Adipocyte (in vitro differentiated cells): Measurements from ENCODE around the gene ERGIC3.
A peak's percentile ranks its signal among the peaks of the same experiment; 100 is the strongest.

Experiments
- DNase-seq: peaks from one replicate; pipeline ENCODE4 v3.0.0-alpha.2; 2015; ENCODE audit warnings: low read depth
- H3K27me3 ChIP-seq: replicated peaks from 2 replicates; pipeline ENCODE4 v1.7.0; 2013; ENCODE audit warnings: mild to moderate bottlenecking, low read length, moderate library complexity; ENCODE audit not compliant: control insufficient read depth, insufficient read depth
- H3K36me3 ChIP-seq: 2 replicates; pipeline ENCODE4 v1.7.0; 2013; ENCODE audit warnings: low read length, mild to moderate bottlenecking, moderate library complexity; ENCODE audit not compliant: control insufficient read depth, insufficient read depth, severe bottlenecking
- H3K4me1 ChIP-seq: 2 replicates; pipeline ENCODE4 v1.7.0; 2013; ENCODE audit warnings: mild to moderate bottlenecking, low read length, moderate library complexity; ENCODE audit not compliant: control insufficient read depth, insufficient read depth
- H3K4me3 ChIP-seq: 2 replicates; pipeline ENCODE4 v1.7.0; 2013; ENCODE audit warnings: mild to moderate bottlenecking, low read length, moderate library complexity
- H3K9ac ChIP-seq: 2 replicates; pipeline ENCODE4 v1.7.0; 2013; ENCODE audit warnings: mild to moderate bottlenecking, low read length, moderate library complexity
- H3K9me3 ChIP-seq: 2 replicates; pipeline ENCODE4 v1.7.0; 2013; ENCODE audit warnings: mild to moderate bottlenecking, low read length, moderate library complexity; ENCODE audit not compliant: control insufficient read depth

The ERGIC3 gene

DNA sequence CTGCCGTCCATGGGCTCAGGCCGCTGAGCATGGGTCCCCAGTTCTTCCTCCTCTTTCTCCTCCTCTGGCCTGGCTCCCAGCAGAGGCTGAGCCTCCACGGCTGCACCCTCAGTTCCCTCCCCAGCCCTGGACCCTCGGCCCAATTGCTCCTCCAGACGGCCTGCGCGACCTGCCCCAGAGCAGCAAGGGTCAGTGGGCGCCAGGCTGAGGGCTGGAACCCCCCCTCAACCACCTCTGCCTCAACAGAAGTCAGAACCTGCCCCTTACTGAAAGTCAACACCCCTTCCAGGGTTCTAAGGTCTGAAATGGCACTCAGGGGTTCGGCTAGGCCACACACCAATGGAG lies 57.9 kb downstream of the ERGIC3 start:
- H3K4me1 ChIP-seq, result peaks cover 11% of the 10 kb centered on the region
- no peaks in the 10 kb centered on the region for H3K9me3 ChIP-seq
- no peak overlapping the region for H3K4me3 ChIP-seq
- no peak overlapping the region for H3K9ac ChIP-seq
- no peaks in the 10 kb centered on the region for H3K36me3 ChIP-seq
- H3K27me3 ChIP-seq, result peaks cover 48% of the 10 kb centered on the region
- no peak for DNase-seq

DNA sequence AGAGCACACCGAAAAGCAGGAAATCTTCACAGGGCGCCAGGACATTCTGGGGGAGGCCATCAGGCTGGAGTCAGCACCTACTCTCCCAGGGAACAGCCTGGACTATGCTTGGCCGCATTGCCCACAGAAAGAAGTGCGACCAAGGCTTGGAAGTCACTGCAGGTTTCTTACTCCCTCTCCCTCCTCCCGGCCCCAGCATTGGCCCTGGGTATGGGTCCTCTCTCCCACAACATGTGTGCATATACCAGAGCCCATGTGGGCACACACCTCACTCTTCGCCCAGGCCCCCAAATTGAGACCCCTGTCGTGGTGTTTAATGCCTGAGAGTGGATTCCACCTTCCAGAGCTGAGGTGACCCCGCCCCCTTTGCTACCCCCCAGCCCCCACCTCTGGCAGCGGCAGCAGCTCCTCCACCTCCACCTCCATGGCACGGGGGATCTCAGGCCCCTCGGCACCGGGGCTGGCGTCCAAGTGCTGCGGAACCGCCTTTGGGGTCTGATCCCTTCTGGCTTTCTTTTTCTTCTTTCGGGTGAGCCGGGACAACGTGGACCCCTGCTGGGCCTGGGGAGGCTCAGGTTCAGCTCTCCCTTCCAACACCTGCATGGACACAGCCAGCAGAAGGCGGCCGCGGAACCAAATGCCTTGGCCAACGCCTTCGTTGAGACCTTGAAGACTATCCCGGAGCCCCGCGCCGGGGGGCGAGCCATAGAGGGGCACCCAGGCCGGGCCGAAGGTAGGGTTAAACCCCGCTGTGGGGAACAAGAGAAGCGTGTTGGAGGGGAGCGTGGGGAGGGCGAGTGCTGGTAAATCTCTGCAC lies 58.5 kb downstream of the ERGIC3 start:
- H3K4me3 ChIP-seq, result no peak overlapping the region
- H3K36me3 ChIP-seq, result no peaks in the 10 kb centered on the region
- no peaks in the 10 kb centered on the region for H3K9me3 ChIP-seq
- peaks cover 49% of the 10 kb centered on the region for H3K27me3 ChIP-seq
- no peak for DNase-seq
- H3K4me1 ChIP-seq, result peaks cover 11% of the 10 kb centered on the region
- no peak overlapping the region for H3K9ac ChIP-seq

- Histone ChIP-seq H3K9ac (no peak overlapping the region), H3K27me3 (peaks cover 40% of the 10 kb centered on the region), H3K4me1 (peaks cover 11% of the 10 kb centered on the region), H3K9me3 (no peaks in the 10 kb centered on the region), H3K4me3 (peak overlapping the region; percentile 71), H3K36me3 (no peaks in the 10 kb centered on the region)
- DNase-seq, result peak; percentile 82
Observed at GRCh38 chr20:35600993-35601973, 59.4 kb downstream of the ERGIC3 start.

DNA sequence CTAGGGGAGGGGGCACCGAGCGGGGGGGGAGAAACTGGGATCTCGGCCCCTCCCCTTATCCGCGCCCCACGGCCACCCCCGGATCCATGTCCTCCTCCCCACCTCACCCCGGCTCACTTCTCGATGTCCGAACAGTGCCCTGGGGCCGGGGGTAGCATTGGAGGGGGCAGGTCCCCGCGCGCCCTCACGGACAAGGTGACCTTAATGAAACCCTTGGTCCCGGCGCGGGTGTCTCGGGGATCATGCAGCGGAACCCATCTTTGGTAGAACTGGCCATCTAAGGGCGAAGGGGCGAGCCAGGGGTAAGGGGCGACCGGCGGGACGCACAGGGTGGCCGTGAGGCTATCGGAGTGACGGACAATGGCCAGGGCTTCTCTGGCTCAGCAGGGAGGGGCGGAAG lies 60.1 kb downstream of the ERGIC3 start:
- H3K4me1 ChIP-seq, result peaks cover 11% of the 10 kb centered on the region
- no peaks in the 10 kb centered on the region for H3K9me3 ChIP-seq
- DNase-seq, result no peak
- no peak overlapping the region for H3K9ac ChIP-seq
- peak overlapping the region; percentile 71 for H3K4me3 ChIP-seq
- no peaks in the 10 kb centered on the region for H3K36me3 ChIP-seq
- peaks cover 34% of the 10 kb centered on the region for H3K27me3 ChIP-seq

DNA sequence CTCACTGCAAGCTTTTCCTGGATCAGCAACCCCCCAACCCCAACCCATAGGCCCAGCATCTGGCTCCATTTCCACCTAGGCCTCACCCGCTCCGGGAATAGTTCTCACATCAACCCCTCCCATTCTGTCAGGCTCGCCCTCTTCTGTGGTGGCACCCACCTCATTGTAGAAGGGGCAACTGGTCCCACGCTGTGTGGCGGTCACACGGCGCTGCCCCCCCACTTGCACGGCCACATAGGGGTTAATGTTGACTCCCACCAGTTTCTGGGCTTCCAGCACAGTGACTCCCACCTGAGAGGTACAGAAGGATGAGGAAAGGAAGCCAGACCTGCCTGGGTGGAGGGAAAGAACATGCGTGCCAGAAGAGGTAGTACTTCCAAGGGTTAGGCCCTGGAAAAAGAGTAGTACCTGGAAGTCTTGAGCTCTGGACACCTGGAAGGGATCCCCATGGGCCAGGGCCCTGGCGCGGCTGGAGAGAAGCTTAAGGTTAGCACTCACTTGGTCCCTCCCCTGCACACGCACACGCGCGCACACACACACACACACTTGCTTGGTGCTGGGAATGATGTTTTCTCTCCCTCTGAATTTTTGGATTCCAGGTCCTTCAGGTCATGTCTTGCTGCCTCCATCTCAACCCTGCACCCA lies 61.1 kb downstream of the ERGIC3 start:
- Histone ChIP-seq H3K9ac (no peak overlapping the region), H3K4me1 (peaks cover 11% of the 10 kb centered on the region), H3K27me3 (peaks cover 26% of the 10 kb centered on the region), H3K4me3 (no peak overlapping the region), H3K36me3 (no peaks in the 10 kb centered on the region), H3K9me3 (no peaks in the 10 kb centered on the region)
- no peak for DNase-seq

- H3K4me3 ChIP-seq, result no peak overlapping the region
- H3K4me1 ChIP-seq, result peaks cover 11% of the 10 kb centered on the region
- no peak overlapping the region for H3K9ac ChIP-seq
- no peaks in the 10 kb centered on the region for H3K9me3 ChIP-seq
- DNase-seq, result no peak
- no peaks in the 10 kb centered on the region for H3K36me3 ChIP-seq
- H3K27me3 ChIP-seq, result peaks cover 24% of the 10 kb centered on the region
Observed at GRCh38 chr20:35603695-35604448, 62.0 kb downstream of the ERGIC3 start.

GRCh38 chr20:35604449-35604747 lies 62.5 kb downstream of the ERGIC3 start:
- Histone ChIP-seq H3K9ac (no peak overlapping the region), H3K4me1 (peaks cover 11% of the 10 kb centered on the region), H3K9me3 (no peaks in the 10 kb centered on the region), H3K36me3 (no peaks in the 10 kb centered on the region), H3K27me3 (peaks cover 22% of the 10 kb centered on the region), H3K4me3 (no peak overlapping the region)
- DNase-seq, result no peak

GRCh38 chr20:35606127-35606526 lies 64.2 kb downstream of the ERGIC3 start:
- peaks cover 9% of the 10 kb centered on the region for H3K27me3 ChIP-seq
- no peaks in the 10 kb centered on the region for H3K36me3 ChIP-seq
- DNase-seq, result no peak
- H3K4me1 ChIP-seq, result peaks cover 8% of the 10 kb centered on the region
- H3K4me3 ChIP-seq, result no peak overlapping the region
- H3K9me3 ChIP-seq, result no peaks in the 10 kb centered on the region
- H3K9ac ChIP-seq, result no peak overlapping the region
